Fibroblast of skin of left biceps (primary cell): Measurements from ENCODE around the gene XPA.
"Not testable (repeated sequence)": the region's sequence is repeated elsewhere in the genome, so short reads cannot be mapped to it uniquely, and the experiment has no call there.

Experiments
- DNase-seq, 2 experiments: peaks; one replicate each; pipeline ENCODE4 v3.0.0-alpha.2; 2013; ENCODE audit warnings: low read depth in 2 of 2

Gene XPA

DNA sequence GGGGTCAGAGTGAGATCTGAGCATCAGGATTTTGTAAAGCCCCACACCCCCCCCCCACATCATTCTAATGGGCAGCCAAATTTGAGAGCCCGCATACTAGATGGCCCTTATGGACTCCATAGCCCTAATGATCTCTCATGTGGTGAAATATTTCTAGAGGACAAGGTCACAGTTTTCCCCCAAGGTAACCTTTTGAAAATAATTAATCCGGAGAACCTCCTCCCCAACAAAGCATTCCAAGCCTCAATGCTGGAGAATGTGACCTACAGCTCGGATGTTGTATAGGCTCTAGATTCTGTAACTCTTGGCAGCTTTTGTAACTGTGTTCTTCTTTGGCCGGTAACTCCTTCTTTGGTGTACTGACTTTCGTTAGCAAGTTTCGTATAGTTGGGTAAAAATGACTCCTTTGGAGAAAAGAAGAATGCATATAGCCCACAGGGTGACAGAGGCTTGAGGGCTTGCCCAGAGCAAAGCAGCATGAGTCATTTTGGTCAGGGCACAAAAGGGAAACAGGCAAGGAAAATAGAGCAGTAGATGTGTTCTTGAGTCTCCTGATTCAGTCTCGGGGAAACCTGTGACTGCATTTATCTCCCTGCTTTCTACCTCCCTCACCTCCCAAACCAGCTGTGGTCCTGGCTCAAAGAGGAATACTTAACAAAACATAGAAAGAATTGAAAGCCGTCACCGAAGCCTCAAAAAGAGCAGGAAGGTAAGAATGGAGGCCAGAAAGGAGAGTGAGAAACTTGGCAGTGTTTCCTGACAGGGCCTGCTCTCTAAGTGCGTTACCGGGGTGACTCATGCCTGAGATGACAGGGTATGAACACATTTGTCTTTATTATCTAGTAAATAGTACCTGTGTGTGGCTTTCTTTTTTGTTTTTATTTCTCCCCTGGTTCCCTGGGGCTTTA lies 6.6 kb upstream of the XPA start:
- no peak for DNase-seq

DNA sequence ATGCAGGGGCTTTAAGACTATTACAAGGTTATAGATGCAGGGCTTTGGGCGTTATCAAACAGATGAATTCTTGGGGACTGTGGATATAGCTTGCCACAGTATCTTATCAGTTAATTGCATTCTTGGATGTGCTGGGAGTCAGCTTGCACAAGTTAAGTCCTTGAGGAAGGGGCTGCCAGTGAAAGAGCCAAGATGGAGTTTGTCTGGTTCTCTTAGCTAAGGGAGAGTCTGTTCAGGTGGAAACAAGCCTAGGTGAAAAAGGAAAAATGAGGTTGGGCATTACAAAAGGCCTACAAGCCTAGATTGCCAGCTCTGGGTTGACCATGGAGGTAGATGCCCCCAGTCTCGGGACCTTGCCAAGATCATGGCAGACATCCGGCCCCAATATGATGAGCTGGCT lies 2.7 kb upstream of the XPA start:
- DNase-seq, result not testable (repeated sequence)

DNA sequence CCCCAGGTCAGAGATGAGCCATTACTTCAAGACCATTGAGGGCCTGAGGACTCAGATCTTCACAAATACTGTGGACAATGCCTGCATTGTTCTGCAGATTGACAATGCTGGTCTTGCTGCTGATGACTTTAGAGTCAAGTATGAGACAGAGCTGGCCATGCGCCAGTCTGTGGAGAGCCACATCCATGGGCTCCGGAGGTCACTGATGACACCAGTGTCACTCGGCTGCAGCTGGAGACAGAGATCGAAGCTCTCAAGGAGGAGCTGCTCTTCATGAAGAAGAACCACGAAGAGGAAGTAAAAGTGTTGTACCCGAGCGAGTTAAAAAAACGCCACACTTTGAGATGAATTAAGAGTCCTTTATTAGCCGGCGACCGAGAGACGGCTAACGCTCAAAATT lies 2.1 kb upstream of the XPA start:
- DNase-seq, result not testable (repeated sequence)

DNA sequence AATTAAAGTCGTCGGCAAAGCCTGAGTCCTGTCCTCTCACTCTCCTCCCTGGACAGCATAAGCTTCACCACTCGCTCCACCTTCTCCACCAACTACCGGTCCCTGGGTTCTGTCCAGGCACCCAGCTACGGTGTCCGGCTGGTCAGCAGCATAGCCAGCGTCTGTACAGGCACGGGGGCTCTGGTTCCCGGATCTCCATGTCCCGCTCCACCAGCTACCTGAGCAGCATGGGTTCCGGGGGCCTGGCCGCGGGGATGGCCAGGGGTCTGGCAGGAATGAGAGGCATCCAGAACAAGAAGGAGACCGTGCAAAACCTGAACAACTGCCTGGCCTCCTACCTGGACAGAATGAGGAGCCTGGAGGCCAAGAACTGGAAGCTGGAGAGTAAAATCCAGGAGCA lies 1.7 kb upstream of the XPA start:
- DNase-seq, result no peak

DNA sequence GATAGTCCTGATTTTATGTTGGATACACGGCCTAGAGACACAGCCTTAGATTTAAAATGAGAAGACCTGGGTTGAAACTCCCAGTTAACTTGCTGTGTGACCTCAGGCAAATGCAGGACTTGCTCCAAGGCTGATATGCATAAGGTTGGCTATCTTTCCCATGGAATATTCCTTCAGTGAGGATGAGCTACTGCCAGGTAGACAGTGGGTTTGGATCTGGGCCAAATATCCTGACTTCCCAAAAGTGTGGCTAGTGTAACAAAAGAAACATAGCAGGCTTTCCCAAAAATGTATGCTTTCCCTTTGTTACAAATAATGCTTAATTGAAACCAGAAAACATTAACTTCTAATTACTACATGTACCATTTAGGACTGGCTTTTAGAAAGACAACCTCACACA lies 697 bp upstream of the XPA start:
- no peak for DNase-seq

DNA sequence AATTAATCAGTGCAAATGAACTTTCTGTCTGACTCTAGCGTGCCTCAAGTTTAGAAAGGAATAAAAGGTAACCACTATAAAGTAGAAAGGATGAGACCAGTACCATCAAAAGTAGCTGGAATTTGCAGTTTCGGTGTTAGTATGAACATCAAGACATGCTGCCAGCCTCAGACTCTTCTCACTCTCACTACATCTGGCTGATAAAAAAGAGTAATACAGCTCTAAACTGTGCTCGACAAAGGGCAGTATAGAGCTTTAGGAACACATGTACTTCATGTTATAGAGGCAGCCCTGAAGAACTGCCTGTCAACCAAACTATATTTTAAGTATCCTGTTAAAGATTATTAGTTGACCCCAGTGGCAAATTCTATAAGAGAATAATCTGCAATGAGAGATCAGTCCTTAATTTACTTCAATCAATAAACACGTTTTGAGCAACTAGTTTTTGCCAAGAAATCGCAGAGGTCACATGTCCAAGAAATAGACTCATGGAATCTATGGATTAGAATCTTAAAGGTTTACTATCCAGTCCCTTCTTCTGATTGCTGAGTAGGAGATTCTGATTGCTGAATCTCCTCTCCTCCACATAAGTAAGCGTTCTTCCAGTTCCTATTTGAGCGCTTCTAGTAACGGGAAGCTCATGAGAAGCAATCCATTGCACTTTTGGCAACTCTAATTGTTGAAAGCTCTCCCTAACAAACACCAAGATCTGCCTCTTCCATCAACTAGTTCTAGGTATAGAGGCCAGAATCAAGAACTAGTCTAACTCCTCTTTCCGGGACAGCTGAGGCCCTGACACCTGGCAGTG lies 941 bp downstream of the XPA start:
- no peak for DNase-seq

DNA sequence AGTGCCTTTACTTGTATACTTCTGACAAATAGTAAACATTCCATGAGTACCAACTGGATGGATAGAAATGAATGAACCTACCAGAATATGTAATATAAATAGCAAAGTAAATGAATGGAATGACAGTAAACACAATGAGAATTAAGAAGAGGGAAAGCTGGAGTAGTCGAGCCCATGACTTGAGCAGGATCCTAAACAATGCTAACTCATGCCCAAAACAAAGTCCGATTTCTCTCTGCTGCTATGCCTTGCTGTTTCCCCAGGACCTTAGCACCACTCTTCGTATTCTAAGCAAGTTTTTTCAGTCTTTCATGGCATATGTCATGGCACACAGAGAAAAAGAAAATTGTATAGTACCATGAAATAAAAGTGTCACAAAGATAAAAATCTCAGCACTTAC lies 1.8 kb downstream of the XPA start:
- no peak for DNase-seq

DNA sequence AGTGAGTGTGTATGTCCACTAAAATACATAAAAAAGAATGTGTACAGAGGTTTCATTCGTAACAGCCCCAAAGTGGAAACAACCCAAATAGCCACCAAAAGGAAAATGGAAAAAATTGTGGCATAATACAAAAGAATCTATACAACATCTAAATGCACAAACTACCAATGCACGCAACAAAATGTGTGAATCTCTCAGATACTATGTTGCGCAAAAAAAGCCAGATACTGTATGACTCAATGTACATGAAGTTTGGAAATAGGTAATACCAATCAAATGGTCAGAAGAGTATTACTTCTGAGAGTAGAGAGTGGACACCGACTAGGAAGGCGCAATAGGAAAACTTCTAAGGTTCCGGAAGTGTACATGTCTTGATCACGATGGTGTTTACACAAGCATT lies 2.4 kb downstream of the XPA start:
- DNase-seq, result no peak

DNA sequence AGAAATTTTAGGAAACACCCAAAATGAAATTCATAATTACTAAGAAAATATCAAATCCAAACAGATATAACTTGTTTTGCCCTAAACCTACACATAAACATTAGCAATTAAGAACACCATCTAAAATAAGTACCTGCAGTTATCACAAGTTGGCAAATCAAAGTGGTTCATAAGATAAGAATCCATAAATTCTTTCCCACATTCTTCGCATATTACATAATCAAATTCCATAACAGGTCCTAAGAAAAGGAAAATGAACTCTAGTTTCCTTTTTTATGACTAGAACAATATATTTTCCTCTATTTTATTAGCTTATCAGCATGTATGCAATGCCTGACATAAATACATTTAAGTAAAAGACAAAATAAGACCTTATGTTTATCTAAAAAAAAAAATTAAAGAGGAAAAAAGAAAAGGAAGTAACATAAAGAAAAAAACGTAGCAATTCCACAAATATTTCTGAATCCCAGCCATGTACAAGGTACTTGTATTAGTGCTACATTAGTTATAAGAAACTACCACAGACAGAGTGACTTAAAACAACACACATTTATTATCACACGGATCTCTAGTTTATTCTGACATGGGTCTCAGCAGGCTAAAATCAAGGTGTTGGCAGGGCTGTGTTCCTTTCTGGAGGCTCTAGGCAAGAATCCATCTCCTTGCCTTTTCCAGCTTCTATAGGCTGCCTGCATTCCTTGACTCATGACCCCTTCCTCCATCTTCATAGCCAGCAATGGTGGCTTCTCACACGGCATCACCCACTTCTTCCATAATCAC lies 7.5 kb downstream of the XPA start:
- DNase-seq, result no peak

DNA sequence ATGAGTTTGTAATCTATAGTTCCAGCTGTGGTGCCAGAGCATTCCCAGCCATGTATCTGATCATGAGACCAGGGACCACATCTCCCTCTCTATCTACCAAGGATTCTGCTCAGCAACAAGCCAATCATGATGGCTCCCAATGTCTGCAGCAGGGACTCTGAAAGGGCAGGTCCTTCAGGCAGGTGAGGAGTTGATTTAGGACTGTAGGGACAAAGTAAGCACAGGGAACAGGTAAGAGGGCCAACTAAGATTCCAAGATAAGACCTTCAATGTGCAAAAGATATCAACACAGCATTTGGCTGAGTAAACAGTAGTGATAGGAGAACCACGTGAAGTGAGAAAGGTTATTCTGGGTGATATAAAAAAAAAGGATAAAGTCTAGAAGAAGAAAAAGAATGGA lies 8.5 kb downstream of the XPA start:
- DNase-seq, result no peak

DNA sequence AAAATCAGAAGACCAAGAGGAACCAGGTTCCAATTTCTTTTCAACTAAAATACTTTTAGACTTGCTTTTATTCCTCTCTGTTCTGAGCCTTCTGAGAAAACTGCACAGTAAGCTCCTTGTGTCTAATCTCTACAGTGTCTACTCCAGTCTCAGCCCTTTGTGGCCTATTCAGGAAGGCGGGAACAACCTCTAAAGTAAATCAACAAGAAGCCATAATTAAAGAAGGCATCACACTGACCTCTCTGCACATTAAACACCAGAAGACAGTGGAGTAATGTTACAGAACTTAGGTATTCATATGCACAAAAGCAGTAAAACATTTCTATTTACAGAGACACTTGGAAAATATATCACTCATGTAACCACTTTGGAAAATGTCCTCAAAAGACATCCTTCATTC lies 14.9 kb downstream of the XPA start:
- no peak for DNase-seq

DNA sequence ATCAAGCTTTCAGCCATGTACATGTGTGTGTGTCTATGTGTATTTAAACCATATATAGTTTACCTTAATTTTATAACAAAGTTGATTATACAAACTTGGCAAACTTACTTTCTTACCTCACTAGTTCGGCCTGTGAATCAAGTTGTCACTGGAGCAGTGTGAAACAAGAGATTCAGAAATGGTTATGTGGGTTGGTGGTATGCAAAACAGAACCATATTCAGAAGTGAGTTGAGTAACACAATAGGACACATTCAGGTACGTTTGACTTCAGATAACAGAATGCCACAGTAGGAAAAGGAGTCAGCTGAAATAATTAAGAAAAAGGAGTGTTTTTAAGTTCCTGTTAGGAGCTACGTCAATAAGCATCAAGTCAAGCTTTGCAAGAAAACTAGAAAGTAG lies 21.5 kb downstream of the XPA start:
- DNase-seq, result no peak

DNA sequence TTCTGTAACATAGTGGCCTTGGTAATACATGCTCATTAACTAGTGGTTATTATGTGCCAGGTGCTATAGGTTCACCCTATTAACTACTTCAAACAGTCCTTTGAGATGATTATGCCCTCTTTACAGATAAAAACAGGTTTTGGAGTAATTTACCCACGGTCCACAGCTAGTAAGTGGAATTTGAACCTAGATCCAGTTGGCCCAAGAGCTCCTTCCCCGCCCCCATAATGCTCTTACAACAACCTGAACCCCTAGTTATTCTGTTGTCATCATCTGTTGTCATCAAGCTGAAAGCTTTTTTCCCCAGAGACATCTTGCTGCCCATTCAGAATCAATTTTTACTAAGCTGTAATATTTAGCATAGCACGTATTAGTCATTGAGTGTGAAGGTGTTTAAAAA lies 23.2 kb downstream of the XPA start:
- DNase-seq, result no peak

DNA sequence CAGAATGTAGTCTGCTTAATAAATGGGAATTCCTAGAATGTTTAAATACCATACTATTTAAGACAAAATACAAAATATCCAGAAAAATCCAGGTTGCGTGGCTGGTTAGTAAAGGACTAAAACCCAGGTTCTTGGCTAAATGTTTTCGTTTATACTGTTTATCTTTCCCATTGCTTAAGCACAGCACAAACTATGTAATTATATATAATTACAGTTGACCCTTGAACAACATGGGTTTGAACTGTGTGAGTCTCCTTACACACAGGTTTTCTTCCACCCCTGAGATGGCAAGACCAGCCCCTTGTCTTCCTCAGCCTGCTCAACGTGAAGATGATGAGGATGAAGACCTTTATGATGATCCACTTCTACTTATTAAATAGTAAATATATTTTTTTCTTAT lies 24.7 kb downstream of the XPA start:
- DNase-seq, result no peak

DNA sequence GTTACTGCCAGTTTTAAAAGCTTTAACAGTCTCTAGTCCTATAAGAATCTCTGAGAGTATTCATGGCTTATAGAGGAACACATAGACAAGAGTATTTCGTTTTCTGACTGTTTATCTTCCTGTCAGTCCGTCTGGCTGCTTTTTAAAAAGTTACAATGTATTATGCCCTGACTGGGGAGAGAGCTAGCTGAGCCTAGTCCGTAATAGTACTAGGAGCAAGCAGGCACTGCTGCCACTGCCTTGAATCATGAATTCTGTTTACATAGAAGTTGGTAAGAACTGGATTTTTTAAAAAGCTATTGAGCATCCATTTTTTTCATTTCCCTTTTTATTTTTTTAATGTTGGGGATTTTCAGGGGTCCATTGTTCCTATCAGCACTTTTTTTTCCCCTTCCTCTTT lies 26.6 kb downstream of the XPA start:
- DNase-seq, result no peak

DNA sequence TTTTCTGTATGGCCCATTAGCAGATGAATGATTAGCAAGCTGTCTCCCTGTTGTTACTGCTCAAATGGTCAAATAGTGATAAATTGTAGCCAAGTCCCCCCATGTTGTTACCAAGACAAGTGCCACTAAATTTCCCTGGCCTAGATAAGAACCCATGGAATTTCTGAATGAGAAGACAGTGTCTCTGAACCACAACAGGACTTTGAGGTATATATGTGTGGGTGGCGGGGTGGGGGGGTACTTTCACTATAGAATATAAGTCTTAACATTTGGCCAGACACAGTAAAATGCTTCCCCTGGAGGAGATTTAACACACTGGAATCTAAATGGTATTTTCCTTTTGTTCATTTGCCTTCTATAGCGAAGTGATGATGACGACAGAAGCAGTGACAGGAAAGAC lies 28.7 kb downstream of the XPA start:
- no peak for DNase-seq

DNA sequence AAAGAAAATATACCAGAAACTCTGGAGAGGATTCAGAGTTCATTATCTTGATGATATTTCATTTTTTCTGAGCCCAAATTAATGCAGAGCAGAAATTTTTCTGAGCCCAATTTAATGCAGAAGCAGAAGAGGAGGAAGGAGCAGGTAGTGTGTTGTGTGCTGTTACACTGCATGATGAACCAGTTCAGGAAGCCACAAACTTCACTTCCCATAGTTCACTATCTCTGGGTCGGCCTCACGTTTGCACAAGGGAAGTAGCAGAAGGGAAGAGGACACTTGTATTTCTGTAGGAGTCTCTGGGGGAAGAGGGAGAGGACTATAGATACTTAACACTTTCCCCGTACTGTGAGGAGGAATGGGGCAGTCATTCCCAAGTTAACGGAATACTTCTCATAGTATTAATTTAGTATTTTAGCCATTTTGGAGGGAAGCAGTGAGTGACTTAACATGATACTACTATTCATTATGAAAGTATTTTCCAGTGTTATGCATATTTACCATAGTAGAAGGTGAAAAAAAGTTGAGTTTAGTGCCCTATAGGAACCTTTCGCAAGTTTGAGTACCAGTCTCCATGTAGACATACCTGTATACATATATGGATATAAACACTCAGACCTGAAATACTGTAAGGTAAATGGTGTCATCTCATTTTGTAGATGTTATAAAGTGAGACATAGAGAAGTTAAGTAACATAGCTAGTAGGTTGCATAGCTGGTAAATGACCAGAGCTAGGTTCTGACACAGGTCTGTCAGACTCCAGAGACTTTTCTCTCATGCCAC lies 30.0 kb downstream of the XPA start:
- DNase-seq, result no peak

DNA sequence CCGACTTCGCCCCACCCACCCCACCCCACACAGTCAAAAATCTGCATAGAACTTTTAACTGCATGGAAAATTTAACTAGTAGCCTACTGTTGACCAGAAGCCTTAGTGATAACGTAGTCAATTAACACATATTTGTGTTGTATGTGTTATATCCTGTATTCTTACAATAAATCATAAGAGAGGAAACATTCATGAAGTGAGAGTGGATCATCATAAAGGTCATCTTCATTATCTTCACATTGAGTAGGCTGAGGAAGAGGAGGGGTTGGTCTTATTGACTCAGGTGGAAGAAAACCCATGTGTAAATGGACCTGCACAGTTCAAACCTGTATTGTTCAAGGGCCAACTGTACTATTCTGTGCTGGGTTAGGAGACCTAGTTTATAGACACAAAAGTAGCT lies 31.4 kb downstream of the XPA start:
- DNase-seq, result no peak

DNA sequence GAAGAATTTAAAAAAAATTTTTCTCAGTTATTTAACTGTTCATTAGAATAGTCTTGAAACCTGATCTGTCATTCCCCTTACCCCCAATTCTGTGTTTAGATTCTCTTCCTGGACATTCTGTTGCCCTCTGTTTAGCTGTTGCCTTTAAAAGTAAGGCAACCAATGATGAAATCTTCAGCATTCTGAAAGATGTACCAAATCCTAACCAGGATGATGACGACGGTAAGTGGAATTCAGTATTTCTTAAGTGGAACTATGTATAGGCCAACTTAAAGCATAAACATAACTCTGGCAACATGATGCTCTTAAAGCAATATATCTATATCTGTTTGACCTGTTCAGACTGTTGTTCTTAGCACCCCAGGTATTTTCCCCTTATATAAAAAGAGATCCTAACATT lies 36.3 kb downstream of the XPA start:
- DNase-seq, result no peak

DNA sequence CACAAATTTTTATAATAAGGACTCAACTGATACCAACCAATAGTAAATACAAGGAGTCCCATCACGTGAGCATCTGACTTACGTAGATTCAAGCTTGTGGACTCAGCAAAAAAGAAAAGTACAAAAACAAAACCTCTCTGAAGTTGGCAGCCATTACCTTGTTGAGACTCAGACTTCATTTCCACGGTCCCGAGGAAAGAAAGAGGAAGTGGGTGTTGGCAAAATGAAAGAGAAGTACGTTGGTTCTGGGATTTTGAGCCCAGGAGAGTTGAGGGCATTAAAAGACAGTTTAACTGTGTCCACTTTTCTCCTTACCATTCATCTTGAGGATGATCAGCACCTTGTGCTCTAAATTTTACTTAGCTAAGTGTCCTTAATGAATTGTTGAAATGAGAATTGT lies 36.8 kb downstream of the XPA start:
- DNase-seq, result no peak

DNA sequence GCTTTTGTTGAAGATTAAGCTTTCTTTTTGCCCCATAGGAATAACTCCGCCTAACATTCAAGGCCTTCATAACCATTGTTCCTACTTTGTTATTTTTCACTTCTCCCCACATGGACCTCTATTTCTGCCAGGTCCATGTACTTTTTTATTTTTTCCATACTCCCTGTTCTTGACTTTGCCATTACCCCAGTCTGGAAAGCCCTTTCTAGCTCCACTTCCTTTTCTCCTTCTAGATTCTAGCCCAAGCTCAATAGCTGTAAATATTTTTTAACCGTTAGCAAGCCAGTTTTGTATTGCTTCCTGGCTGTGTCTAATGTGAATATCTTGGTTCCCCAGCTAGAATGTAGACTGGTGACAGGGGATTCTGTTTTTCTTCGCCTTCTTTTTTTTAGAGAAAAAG lies 37.4 kb downstream of the XPA start:
- no peak for DNase-seq

DNA sequence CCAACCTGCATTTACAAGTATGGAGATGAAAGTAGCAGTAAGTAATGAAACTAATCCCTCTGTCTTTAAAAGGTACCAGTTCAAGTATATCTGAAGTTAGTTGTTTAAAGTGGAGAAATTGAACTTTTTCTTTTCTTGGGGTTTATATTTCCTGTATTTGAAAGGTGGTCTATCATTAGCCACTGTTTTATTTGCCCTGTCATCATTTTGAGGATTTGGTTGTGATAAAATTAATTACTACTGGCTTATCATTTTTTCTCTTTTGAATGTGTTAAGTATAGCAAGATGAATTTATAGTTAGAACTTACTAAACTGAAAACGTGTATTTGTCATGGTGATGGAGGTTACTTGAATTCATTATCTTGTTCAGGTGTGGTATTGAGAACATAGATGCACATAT lies 38.4 kb downstream of the XPA start:
- DNase-seq, result no peak
